H1 (cell line): ENCODE data around the gene NOD2. TPM values are rescaled to one million over a fixed set of nuclear protein-coding genes. Genes with fewer than 3 reads are reported as not detected.

Source experiments
- BRCA1 ChIP-seq: IDR thresholded peaks from 2 replicates; pipeline ENCODE4 v1.6.1; 2012; ENCODE audit warnings: low read depth, low read length, improper control_type of control experiment
- CEBPB ChIP-seq: IDR thresholded peaks from 2 replicates; pipeline ENCODE4 v1.6.1; 2012; ENCODE audit warnings: low read depth, low read length
- CREB1 ChIP-seq: IDR thresholded peaks from 2 replicates; pipeline ENCODE4 v1.6.1; 2012; ENCODE audit warnings: inconsistent platforms
- PHF8 ChIP-seq: fragments of 200-600 bp; sonication (generic); conservative IDR thresholded peaks from 2 replicates; pipeline ENCODE4 v1.7.1; 2012; ENCODE audit warnings: low read depth, mild to moderate bottlenecking, inconsistent platforms, low read length, moderate library complexity
- POU5F1 ChIP-seq: IDR thresholded peaks from 2 replicates; pipeline ENCODE4 v1.6.1; 2011; ENCODE audit warnings: low read depth, mild to moderate bottlenecking, low read length, moderate library complexity
- SRF ChIP-seq: IDR thresholded peaks from 2 replicates; pipeline ENCODE4 v1.6.1; 2011; ENCODE audit warnings: mild to moderate bottlenecking, low read depth, low read length, moderate library complexity
- polyA plus RNA-seq, 7 experiments: library from polyadenylated mRNA; depleted of rRNA in 3 of 7; stranded (reverse) in 5 of 7; unstranded in 2 of 7; fragments of >200 nt in 5 of 7; fragments of 200-250 nt in 2 of 7; gene quantifications; 1 replicate in 5 of 7; 2 replicates in 1 of 7; 4 replicates in 1 of 7; pipeline versions ENCODE4 v1.2.1 to v1.2.3, GENCODE V29; 2011 to 2013; ENCODE audit warnings: missing spikeins in 2 of 7, mixed read lengths in 2 of 7
- total RNA-seq: library from RNA; stranded (reverse); fragmentation: NEBNext Ultra II Directional; extraction: Animal tissue kit (Norgen Biotek cat#: 25700); gene quantifications from 2 replicates; pipeline ENCODE4 v1.2.1, GENCODE V29; 2021
- TF ChIP-seq, protein P1 (sequence below): IDR thresholded peaks from 2 replicates; pipeline ENCODE4 v1.6.1; 2011; ENCODE audit warnings: low read length, improper control_type of control experiment

NOD2 gene
- total and polyA plus RNA-seq, 2 of the 8 experiments (the other 6 are each of a cell fraction or from before 2014, with no cell fraction given), result 0.37 to 0.42 TPM

- TF ChIP-seq BRCA1, result no peak
- TF ChIP-seq POU5F1, result no peak
- no peak for TF ChIP-seq PHF8
- TF ChIP-seq CEBPB, result no peak
- no peak for TF ChIP-seq CREB1
- TF ChIP-seq SRF, result no peak
- TF ChIP-seq, protein P1, sequence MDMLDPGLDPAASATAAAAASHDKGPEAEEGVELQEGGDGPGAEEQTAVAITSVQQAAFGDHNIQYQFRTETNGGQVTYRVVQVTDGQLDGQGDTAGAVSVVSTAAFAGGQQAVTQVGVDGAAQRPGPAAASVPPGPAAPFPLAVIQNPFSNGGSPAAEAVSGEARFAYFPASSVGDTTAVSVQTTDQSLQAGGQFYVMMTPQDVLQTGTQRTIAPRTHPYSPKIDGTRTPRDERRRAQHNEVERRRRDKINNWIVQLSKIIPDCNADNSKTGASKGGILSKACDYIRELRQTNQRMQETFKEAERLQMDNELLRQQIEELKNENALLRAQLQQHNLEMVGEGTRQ, result no peak
Measured at GRCh38 chr16:50731989-50732832, 38.8 kb downstream of the NOD2 start (continued).
